HepG2 (cell line): ENCODE measurements around the gene MGAT1. TPM values are rescaled to one million over a fixed set of nuclear protein-coding genes. Genes with fewer than 3 reads are reported as not detected.

Experiments
- ATAC-seq: fragments of 200-7000 bp; cut with Tn5 transposase; 3 replicates; pipeline ENCODE4 v1.9.1; 2020; ENCODE audit warnings: mild to moderate bottlenecking, moderate library complexity
- BruUV-seq: library from RNA; stranded (reverse); fragments of 400-500 nt; replicated peaks from 2 replicates; lab custom pipeline; 2021; lab: Mats Ljungman, UMichigan
- CTCF ChIA-PET: fragments of 300-600 bp; formaldehyde crosslinking; extraction: SDS; loops from one replicate; lab custom pipeline; 2021; ENCODE audit warnings: low total read pairs, inconsistent platforms, low intra/inter-chr PET ratio; lab: Yijun Ruan, JAX
- POLR2A ChIA-PET: fragments of 350-600 bp; sonication (Branson Sonifier 250); formaldehyde crosslinking; loops from one replicate; lab custom pipeline; 2020; ENCODE audit warnings: antibody characterized with exemption, inconsistent platforms; lab: Yijun Ruan, JAX
- DNase-seq: peaks from one replicate; pipeline ENCODE4 v3.0.0-alpha.2; 2015; ENCODE audit warnings: low spot score
- FAIRE-seq: peaks from 3 replicates; lab custom pipeline; 2011; peaks lifted over from hg19 to GRCh38; lab: Jason Lieb, UNC
- H2AFZ ChIP-seq: one replicate; pipeline ENCODE4 v1.6.1; 2011; ENCODE audit warnings: low read length, inconsistent platforms
- H3K27ac ChIP-seq: fragments of 300-600 bp; 3 replicates; pipeline ENCODE4 v1.8.0; 2011; ENCODE audit warnings: mixed run types, mild to moderate bottlenecking, mixed read lengths, low read length, inconsistent platforms; ENCODE audit not compliant: insufficient read depth; ENCODE audit errors: extremely low read length
- H3K27me3 ChIP-seq, 2 experiments: fragments of 200-600 bp in 1 of 2; 2 replicates in 1 of 2; 3 replicates in 1 of 2; pipeline versions ENCODE4 v1.6.0 to v1.8.0; 2011; ENCODE audit warnings: low read length in 2 of 2, mild to moderate bottlenecking in 2 of 2, moderate library complexity in 2 of 2, inconsistent platforms in 1 of 2; ENCODE audit not compliant: insufficient read depth in 2 of 2, control insufficient read depth in 1 of 2
- H3K36me3 ChIP-seq, 2 experiments: fragments of 200-600 bp in 1 of 2; replicated peaks in 1 of 2; 2 replicates in 1 of 2; 3 replicates in 1 of 2; pipeline versions ENCODE4 v1.5.1 to v1.8.0; 2011; ENCODE audit warnings: low read length in 2 of 2, inconsistent platforms in 1 of 2; ENCODE audit not compliant: insufficient read depth in 2 of 2, control insufficient read depth in 1 of 2
- H3K4me1 ChIP-seq: 2 replicates; pipeline ENCODE4 v1.5.1; 2012; ENCODE audit warnings: low read length, inconsistent platforms; ENCODE audit not compliant: insufficient read depth
- H3K4me2 ChIP-seq: 2 replicates; pipeline ENCODE4 v1.6.0; 2011; ENCODE audit warnings: low read depth, low read length, inconsistent platforms
- H3K4me3 ChIP-seq, 3 experiments: fragments of 200-600 bp in 1 of 3; sonication (generic), shearing (Covaris generic) in 1 of 3; replicated peaks in 1 of 3; 2 replicates each; pipeline ENCODE4 v1.5.1; 2011 to 2016; ENCODE audit warnings: low read length in 3 of 3, inconsistent platforms in 2 of 3, low read depth in 2 of 3, mild to moderate bottlenecking in 2 of 3, control low read depth in 1 of 3, mixed read lengths in 1 of 3; ENCODE audit not compliant: insufficient read depth in 1 of 3
- H3K79me2 ChIP-seq: one replicate; pipeline ENCODE4 v1.6.1; 2011; ENCODE audit warnings: low read length, inconsistent platforms; ENCODE audit not compliant: insufficient read depth
- H3K9ac ChIP-seq: 2 replicates; pipeline ENCODE4 v1.6.0; 2011; ENCODE audit warnings: mild to moderate bottlenecking, low read depth, low read length, inconsistent platforms; ENCODE audit not compliant: insufficient read depth
- H3K9me3 ChIP-seq: 2 replicates; pipeline ENCODE4 v1.5.1; 2012; ENCODE audit warnings: mild to moderate bottlenecking, low read length
- H4K20me1 ChIP-seq: 2 replicates; pipeline ENCODE4 v1.6.0; 2011; ENCODE audit warnings: inconsistent platforms, mild to moderate bottlenecking, low read length, moderate library complexity; ENCODE audit not compliant: insufficient read depth
- CBX2 ChIP-seq, 2 experiments: fragments of 200-600 bp in 1 of 2; sonication (generic); formaldehyde crosslinking in 1 of 2; IDR thresholded peaks; 2 replicates each; pipeline versions ENCODE4 v1.7.0 to v1.8.1; 2018 to 2022; ENCODE audit warnings: low read depth in 2 of 2, low read length in 1 of 2, mild to moderate bottlenecking in 1 of 2, missing genetic modification reagents in 1 of 2
- CC2D1A ChIP-seq: sonication (generic); formaldehyde crosslinking; IDR thresholded peaks from 2 replicates; pipeline ENCODE4 v1.8.1; 2023; ENCODE audit warnings: mild to moderate bottlenecking, missing genetic modification reagents
- GPN1 ChIP-seq: sonication (generic); formaldehyde crosslinking; IDR thresholded peaks from 2 replicates; pipeline ENCODE4 v1.5.1; 2020; ENCODE audit warnings: missing genetic modification reagents, borderline replicate concordance
- MBNL3 ChIP-seq: fragments of 250-450 bp; sonication (Bioruptor Pico); conservative IDR thresholded peaks from 2 replicates; pipeline ENCODE4 v1.8.0; 2022; ENCODE audit warnings: mild to moderate bottlenecking, inconsistent platforms
- RAD21 ChIP-seq: fragments of 450-650 bp; formaldehyde crosslinking; IDR thresholded peaks from 2 replicates; pipeline ENCODE4 v1.5.0; 2020; ENCODE audit warnings: mild to moderate bottlenecking
- SETDB1 ChIP-seq: sonication (generic); formaldehyde crosslinking; IDR thresholded peaks from 2 replicates; pipeline ENCODE4 v1.5.1; 2020; ENCODE audit warnings: missing genetic modification reagents, mild to moderate bottlenecking, borderline replicate concordance
- SMARCC2 ChIP-seq: fragments of 450-650 bp; IDR thresholded peaks from 2 replicates; pipeline ENCODE4 v1.6.1; 2017; ENCODE audit warnings: antibody characterized with exemption, mild to moderate bottlenecking
- SRSF1 ChIP-seq: fragments of 200-400 bp; formaldehyde crosslinking; optimal IDR thresholded peaks from 2 replicates; pipeline ENCODE3; 2017; ENCODE audit warnings: mild to moderate bottlenecking, low read depth, low read length, moderate library complexity
- SRSF4 ChIP-seq: fragments of 200-400 bp; formaldehyde crosslinking; IDR thresholded peaks from one replicate; pipeline ENCODE4 v1.6.1; 2018; ENCODE audit warnings: mild to moderate bottlenecking, low read depth, low read length, moderate library complexity; ENCODE audit not compliant: poor library complexity, severe bottlenecking
- TMF1 ChIP-seq: sonication (generic); formaldehyde crosslinking; IDR thresholded peaks from 2 replicates; pipeline ENCODE4 v1.8.1; 2022; ENCODE audit warnings: low read depth, missing genetic modification reagents
- ZBTB21 ChIP-seq: sonication (generic); formaldehyde crosslinking; IDR thresholded peaks from 2 replicates; pipeline ENCODE4 v1.4.0; 2020; ENCODE audit warnings: missing genetic modification reagents
- ZEB1 ChIP-seq: IDR thresholded peaks from 2 replicates; pipeline ENCODE4 v1.6.1; 2012; ENCODE audit warnings: mild to moderate bottlenecking, low read depth, inconsistent platforms; ENCODE audit not compliant: insufficient replicate concordance
- ZNF207 ChIP-seq: fragments of 450-650 bp; IDR thresholded peaks from 2 replicates; pipeline ENCODE4 v1.6.1; 2016; ENCODE audit warnings: antibody characterized with exemption, borderline replicate concordance
- ZNF704 ChIP-seq: sonication (generic); formaldehyde crosslinking; IDR thresholded peaks from 2 replicates; pipeline ENCODE4 v1.8.1; 2023; ENCODE audit warnings: mild to moderate bottlenecking, inconsistent platforms, moderate library complexity, missing genetic modification reagents, borderline replicate concordance
- ZNF879 ChIP-seq: sonication (generic); formaldehyde crosslinking; IDR thresholded peaks from 2 replicates; pipeline ENCODE4 v1.8.1; 2023; ENCODE audit warnings: missing genetic modification reagents
- ZSCAN20 ChIP-seq: sonication (generic); formaldehyde crosslinking; IDR thresholded peaks from 2 replicates; pipeline ENCODE4 v1.4.0; 2020; ENCODE audit warnings: missing genetic modification reagents, mild to moderate bottlenecking, borderline replicate concordance
- WGBS: methylation state at CpG from one replicate; pipeline ENCODE4 v1.1.6; 2017; ENCODE audit warnings: low lambda C conversion rate; 5-methylcytosine and 5-hydroxymethylcytosine counted together
- in situ Hi-C: cut with HindIII; loops from 2 replicates; pipeline ENCODE4 v1.10.0; 2017; ENCODE audit warnings: low pct_unique_long_range_greater_than_20kb; ENCODE audit not compliant: extremely low pct_ligation_motif_present
- intact Hi-C: fragments of 100-400 bp; cut with micrococcal nuclease; formaldehyde crosslinking; loops from one replicate; pipeline ENCODE4 v1.10.0; 2022; ENCODE audit not compliant: unreplicated experiment
- polyA plus RNA-seq, 8 experiments: library from polyadenylated mRNA; depleted of rRNA in 3 of 8; stranded (reverse) in 7 of 8; unstranded in 1 of 8; fragments of >200 nt; fragmentation: Illumina TruSeq in 4 of 8; extraction: Trizol in 4 of 8; gene quantifications; 2 replicates each; pipeline versions ENCODE4 v1.2.1 to v1.2.3, GENCODE V29; 2011 to 2016; ENCODE audit warnings: low read depth in 4 of 8, missing spikeins in 1 of 8, mixed read lengths in 1 of 8; ENCODE audit not compliant: insufficient read depth in 1 of 8
- total RNA-seq, 5 experiments: library from RNA; depleted of rRNA; stranded (reverse); fragments of >200 nt; fragmentation: Illumina TruSeq; extraction: Trizol; gene quantifications; 2 replicates each; pipeline ENCODE4 v1.2.3, GENCODE V29; 2016; ENCODE audit warnings: low read depth in 1 of 5
- TF ChIP-seq, protein P1 (sequence below): sonication (generic); formaldehyde crosslinking; conservative IDR thresholded peaks from 2 replicates; pipeline ENCODE4 v1.4.0; 2020; ENCODE audit warnings: mild to moderate bottlenecking, missing genetic modification reagents, moderate library complexity
- TF ChIP-seq, protein P2 (sequence below): sonication (generic); formaldehyde crosslinking; IDR thresholded peaks from 2 replicates; pipeline ENCODE4 v1.5.0; 2020; ENCODE audit warnings: mild to moderate bottlenecking, missing genetic modification reagents, borderline replicate concordance

The MGAT1 gene
- total and polyA plus RNA-seq, 2 of the 13 experiments (the other 11 are each of a cell fraction or from before 2014, with no cell fraction given): 50.1 to 55.3 TPM

DNA sequence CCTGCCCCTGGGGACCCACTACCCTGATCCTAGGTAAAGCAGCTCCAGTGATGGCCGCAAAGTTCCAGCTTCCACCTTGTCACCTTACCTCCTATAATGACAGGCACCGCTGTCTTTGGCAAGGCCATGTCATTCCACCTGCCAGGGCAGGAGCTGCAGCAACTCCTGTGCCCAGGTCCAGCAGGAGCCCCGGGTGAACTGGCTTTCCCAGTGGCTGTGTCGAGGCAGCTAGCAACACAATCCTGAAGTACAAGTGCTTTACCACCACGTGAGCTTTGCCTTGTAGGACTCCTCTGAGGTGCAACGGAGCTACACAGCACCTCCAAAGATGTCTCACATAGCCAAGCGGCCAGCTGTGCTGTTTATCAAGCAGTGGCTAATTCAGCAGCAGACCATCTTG is 20.7 kb upstream of the MGAT1 start:
- Histone ChIP-seq H3K9ac (no peak overlapping the region), H3K4me1 (peaks cover 33% of the 10 kb centered on the region), H3K4me3 (no peak overlapping the region), H3K27ac (no peak overlapping the region), H3K9me3 (no peaks in the 10 kb centered on the region), H3K36me3 (no peaks in the 10 kb centered on the region), H2AFZ (no peak overlapping the region), H3K79me2 (no peaks in the 10 kb centered on the region), H3K4me2 (no peak overlapping the region), H3K27me3 (peaks cover 0 to 1% of the 10 kb centered on the region in 2 experiments; a peak in 1 of 5 replicates), H4K20me1 (no peaks in the 10 kb centered on the region)
- no peak for DNase-seq
- in situ Hi-C loops (no loop called here), intact Hi-C loops (no loop called here)
- WGBS: 79% methylated on average over 4 of the region's 7 CpGs
- no TSS peak for BruUV-seq
- TF ChIP-seq GPN1: no peak
- no peak for TF ChIP-seq SETDB1 (CRISPR knock-in tag)
- no peak for TF ChIP-seq ZSCAN20
- TF ChIP-seq MBNL3 (CRISPR knock-in tag): no peak
- TF ChIP-seq RAD21 (CRISPR knock-in tag): no peak
- TF ChIP-seq SRSF1: no peak
- no peak for TF ChIP-seq SMARCC2
- TF ChIP-seq ZNF704 (CRISPR knock-in tag): no peak
- TF ChIP-seq TMF1: no peak
- TF ChIP-seq, protein P1, sequence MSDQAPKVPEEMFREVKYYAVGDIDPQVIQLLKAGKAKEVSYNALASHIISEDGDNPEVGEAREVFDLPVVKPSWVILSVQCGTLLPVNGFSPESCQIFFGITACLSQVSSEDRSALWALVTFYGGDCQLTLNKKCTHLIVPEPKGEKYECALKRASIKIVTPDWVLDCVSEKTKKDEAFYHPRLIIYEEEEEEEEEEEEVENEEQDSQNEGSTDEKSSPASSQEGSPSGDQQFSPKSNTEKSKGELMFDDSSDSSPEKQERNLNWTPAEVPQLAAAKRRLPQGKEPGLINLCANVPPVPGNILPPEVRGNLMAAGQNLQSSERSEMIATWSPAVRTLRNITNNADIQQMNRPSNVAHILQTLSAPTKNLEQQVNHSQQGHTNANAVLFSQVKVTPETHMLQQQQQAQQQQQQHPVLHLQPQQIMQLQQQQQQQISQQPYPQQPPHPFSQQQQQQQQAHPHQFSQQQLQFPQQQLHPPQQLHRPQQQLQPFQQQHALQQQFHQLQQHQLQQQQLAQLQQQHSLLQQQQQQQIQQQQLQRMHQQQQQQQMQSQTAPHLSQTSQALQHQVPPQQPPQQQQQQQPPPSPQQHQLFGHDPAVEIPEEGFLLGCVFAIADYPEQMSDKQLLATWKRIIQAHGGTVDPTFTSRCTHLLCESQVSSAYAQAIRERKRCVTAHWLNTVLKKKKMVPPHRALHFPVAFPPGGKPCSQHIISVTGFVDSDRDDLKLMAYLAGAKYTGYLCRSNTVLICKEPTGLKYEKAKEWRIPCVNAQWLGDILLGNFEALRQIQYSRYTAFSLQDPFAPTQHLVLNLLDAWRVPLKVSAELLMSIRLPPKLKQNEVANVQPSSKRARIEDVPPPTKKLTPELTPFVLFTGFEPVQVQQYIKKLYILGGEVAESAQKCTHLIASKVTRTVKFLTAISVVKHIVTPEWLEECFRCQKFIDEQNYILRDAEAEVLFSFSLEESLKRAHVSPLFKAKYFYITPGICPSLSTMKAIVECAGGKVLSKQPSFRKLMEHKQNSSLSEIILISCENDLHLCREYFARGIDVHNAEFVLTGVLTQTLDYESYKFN (CRISPR knock-in tag): no peak
- no peak for TF ChIP-seq ZBTB21 (CRISPR knock-in tag)
- no peak for TF ChIP-seq ZNF207
- TF ChIP-seq ZEB1: no peak
- TF ChIP-seq, protein P2, sequence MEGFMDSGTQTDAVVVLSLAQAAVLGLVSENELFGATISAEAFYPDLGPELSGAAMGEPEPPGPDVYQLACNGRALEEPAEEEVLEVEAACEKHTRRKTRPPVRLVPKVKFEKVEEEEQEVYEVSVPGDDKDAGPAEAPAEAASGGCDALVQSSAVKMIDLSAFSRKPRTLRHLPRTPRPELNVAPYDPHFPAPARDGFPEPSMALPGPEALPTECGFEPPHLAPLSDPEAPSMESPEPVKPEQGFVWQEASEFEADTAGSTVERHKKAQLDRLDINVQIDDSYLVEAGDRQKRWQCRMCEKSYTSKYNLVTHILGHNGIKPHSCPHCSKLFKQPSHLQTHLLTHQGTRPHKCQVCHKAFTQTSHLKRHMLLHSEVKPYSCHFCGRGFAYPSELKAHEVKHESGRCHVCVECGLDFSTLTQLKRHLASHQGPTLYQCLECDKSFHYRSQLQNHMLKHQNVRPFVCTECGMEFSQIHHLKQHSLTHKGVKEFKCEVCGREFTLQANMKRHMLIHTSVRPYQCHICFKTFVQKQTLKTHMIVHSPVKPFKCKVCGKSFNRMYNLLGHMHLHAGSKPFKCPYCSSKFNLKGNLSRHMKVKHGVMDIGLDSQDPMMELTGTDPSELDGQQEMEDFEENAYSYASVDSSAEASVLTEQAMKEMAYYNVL (CRISPR knock-in tag): no peak
- TF ChIP-seq CBX2 (IDR thresholded peaks at IDR 0.05; ENCODE audit: low read depth, low read length): no peak
- TF ChIP-seq CBX2 (CRISPR knock-in tag; IDR thresholded peaks at IDR 0.05; ENCODE audit: low read depth): no peak
- no peak for TF ChIP-seq CC2D1A (CRISPR knock-in tag)
- TF ChIP-seq SRSF4: no peak
- no peak for TF ChIP-seq ZNF879
- POLR2A ChIA-PET: interaction anchor here (4.5 kb wide), 1 partner anchor 12 kb away, joined by 22 read pairs; no protein-coding TSS in a partner anchor
- no peak for FAIRE-seq
- ATAC-seq: no peak
- CTCF ChIA-PET: no interaction called here
